OCI-LY7 (cell line): ENCODE results near the gene NFATC4. TPM values are rescaled to one million over a fixed set of nuclear protein-coding genes. Genes with fewer than 3 reads are reported as not detected.

ENCODE experiments used
- BruUV-seq: library from RNA; stranded (reverse); fragments of 400-500 nt; replicated peaks from 2 replicates; lab custom pipeline; 2021; lab: Mats Ljungman, UMichigan
- CTCF ChIA-PET: fragments of 300-600 bp; sonication (Branson Sonifier 250); formaldehyde crosslinking; loops from one replicate; lab custom pipeline; 2022; ENCODE audit warnings: antibody characterized with exemption; ENCODE audit not compliant: unreplicated experiment; lab: Charles Lee
- POLR2A ChIA-PET: fragments of 300-600 bp; sonication (Branson Sonifier 250); formaldehyde crosslinking; loops from one replicate; lab custom pipeline; 2022; ENCODE audit warnings: antibody characterized with exemption; lab: Charles Lee
- DNase-seq: peaks from one replicate; pipeline ENCODE4 v3.0.0-alpha.2; 2015; ENCODE audit warnings: low spot score
- H2AFZ ChIP-seq: fragments of 200-600 bp; sonication (generic), shearing (Covaris generic); 2 replicates; pipeline ENCODE4 v1.6.1; 2014; ENCODE audit warnings: mild to moderate bottlenecking, antibody characterized with exemption, low read length, moderate library complexity
- H3K27ac ChIP-seq: fragments of 200-600 bp; sonication (generic); 2 replicates; pipeline ENCODE4 v1.5.1; 2014; ENCODE audit warnings: mixed run types, low read depth, mild to moderate bottlenecking, moderate library complexity, low read length, inconsistent platforms; ENCODE audit not compliant: poor library complexity, severe bottlenecking
- H3K36me3 ChIP-seq: fragments of 200-600 bp; sonication (generic); 2 replicates; pipeline ENCODE4 v1.6.1; 2014; ENCODE audit warnings: mild to moderate bottlenecking, antibody characterized with exemption, low read length, moderate library complexity, mixed read lengths; ENCODE audit not compliant: insufficient read depth
- H3K4me1 ChIP-seq: fragments of 200-600 bp; sonication (generic); 2 replicates; pipeline ENCODE4 v1.5.1; 2014; ENCODE audit warnings: mild to moderate bottlenecking, low read length; ENCODE audit not compliant: insufficient read depth, poor library complexity, severe bottlenecking
- H3K4me2 ChIP-seq: fragments of 200-600 bp; sonication (generic); 2 replicates; pipeline ENCODE4 v1.6.1; 2014; ENCODE audit warnings: mild to moderate bottlenecking, low read length
- H3K4me3 ChIP-seq: fragments of 200-600 bp; sonication (generic); 2 replicates; pipeline ENCODE4 v1.5.1; 2014; ENCODE audit warnings: mild to moderate bottlenecking, low read depth, low read length; ENCODE audit not compliant: poor library complexity, severe bottlenecking
- H3K79me2 ChIP-seq: fragments of 200-600 bp; sonication (generic); 2 replicates; pipeline ENCODE4 v1.6.1; 2016; ENCODE audit warnings: low read depth, mild to moderate bottlenecking, low read length, moderate library complexity, mixed read lengths; ENCODE audit not compliant: insufficient read depth
- H3K9me2 ChIP-seq: fragments of 200-600 bp; sonication (generic); 2 replicates; pipeline ENCODE4 v1.6.1; 2016; ENCODE audit warnings: mild to moderate bottlenecking, low read length, mixed read lengths; ENCODE audit not compliant: insufficient read depth
- H3K9me3 ChIP-seq: fragments of 200-600 bp; sonication (generic); 2 replicates; pipeline ENCODE4 v1.6.1; 2014; ENCODE audit warnings: mild to moderate bottlenecking, mixed run types, low read length, mixed read lengths
- H4K20me1 ChIP-seq: fragments of 200-600 bp; sonication (generic); 2 replicates; pipeline ENCODE4 v1.6.1; 2014; ENCODE audit warnings: mild to moderate bottlenecking, antibody characterized with exemption, low read length, moderate library complexity, mixed read lengths; ENCODE audit not compliant: insufficient read depth
- CTCF ChIP-seq: fragments of 200-600 bp; sonication (generic); conservative IDR thresholded peaks from 2 replicates; pipeline ENCODE4 v1.5.1; 2014; ENCODE audit warnings: mild to moderate bottlenecking, antibody characterized with exemption, low read length, moderate library complexity, mixed read lengths
- EZH2phosphoT487 ChIP-seq: fragments of 200-600 bp; sonication (generic); IDR thresholded peaks from 2 replicates; pipeline ENCODE4 v1.6.1; 2018; ENCODE audit warnings: low read depth, borderline replicate concordance, mild to moderate bottlenecking, mixed run types, antibody characterized with exemption, low read length, moderate library complexity, mixed read lengths
- intact Hi-C: fragments of 100-400 bp; cut with micrococcal nuclease; formaldehyde crosslinking; loops from one replicate; pipeline ENCODE4 v1.10.0; 2022; ENCODE audit not compliant: unreplicated experiment
- total RNA-seq, 2 experiments: library from RNA; depleted of rRNA in 1 of 2; stranded (reverse); fragments of >200 nt in 1 of 2; shearing (Covaris generic) in 1 of 2; gene quantifications; 2 replicates each; pipeline ENCODE4 v1.2.3, GENCODE V29; 2014 to 2022

The NFATC4 gene
- total RNA-seq, 2 experiments from 2014 or later = 72.2 to 96.6 TPM

- H4K20me1 ChIP-seq = no peaks in the 10 kb centered on the region
- H3K36me3 ChIP-seq = peaks cover 9% of the 10 kb centered on the region; the same call in 1 of the 2 replicates
- no peaks in the 10 kb centered on the region for H3K9me2 ChIP-seq
- no peak for DNase-seq
- H3K4me3 ChIP-seq = no peak overlapping the region
- POLR2A ChIA-PET = no interaction called here
- no peaks in the 10 kb centered on the region for H3K4me1 ChIP-seq
- TF ChIP-seq EZH2phosphoT487 (no peak), CTCF (no peak)
- H3K27ac ChIP-seq = no peak overlapping the region
- no peaks in the 10 kb centered on the region for H3K79me2 ChIP-seq
- H2AFZ ChIP-seq = no peak overlapping the region
- no peak overlapping the region for H3K4me2 ChIP-seq
- H3K9me3 ChIP-seq = no peaks in the 10 kb centered on the region
- CTCF ChIA-PET = no interaction called here
- no TSS peak for BruUV-seq
- intact Hi-C loops = no loop called here
Observed at GRCh38 chr14:24376448-24377070, 8.6 kb downstream of the NFATC4 start.

DNA sequence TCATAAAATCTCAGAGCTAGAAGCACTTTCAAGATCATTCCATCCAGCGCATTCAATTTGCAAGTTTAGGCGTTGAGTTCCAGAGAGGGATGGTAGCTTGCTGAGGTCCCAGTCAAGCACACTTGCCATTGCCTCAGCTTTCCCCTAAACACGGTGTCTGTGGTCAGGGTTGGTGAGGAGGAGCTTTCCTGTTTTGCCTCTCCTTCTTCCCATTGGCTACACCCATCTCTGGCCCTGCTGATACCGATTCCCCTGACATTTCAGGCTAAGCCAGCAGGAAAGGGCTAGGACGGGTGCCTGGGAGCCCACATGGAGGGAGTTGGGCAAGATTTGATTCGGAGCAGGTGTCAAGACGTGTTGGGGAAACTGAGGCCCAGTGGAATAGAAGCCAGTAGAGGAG lies 9.1 kb downstream of the NFATC4 start:
- Histone ChIP-seq H3K27ac (no peak overlapping the region), H3K9me2 (no peaks in the 10 kb centered on the region), H3K79me2 (no peaks in the 10 kb centered on the region), H3K4me1 (no peaks in the 10 kb centered on the region), H3K4me2 (no peak overlapping the region), H2AFZ (no peak overlapping the region), H3K4me3 (no peak overlapping the region), H4K20me1 (no peaks in the 10 kb centered on the region), H3K36me3 (peaks cover 9% of the 10 kb centered on the region; the same call in 1 of the 2 replicates), H3K9me3 (no peaks in the 10 kb centered on the region)
- TF ChIP-seq CTCF (no peak), EZH2phosphoT487 (no peak)
- no peak for DNase-seq
- ChIA-PET POLR2A (interaction anchor here (0.9 kb wide), 1 partner anchor 11 kb away, joined by 5 read pairs; no protein-coding TSS in a partner anchor), CTCF (no interaction called here)
- intact Hi-C loops = no loop called here
- no TSS peak for BruUV-seq

DNA sequence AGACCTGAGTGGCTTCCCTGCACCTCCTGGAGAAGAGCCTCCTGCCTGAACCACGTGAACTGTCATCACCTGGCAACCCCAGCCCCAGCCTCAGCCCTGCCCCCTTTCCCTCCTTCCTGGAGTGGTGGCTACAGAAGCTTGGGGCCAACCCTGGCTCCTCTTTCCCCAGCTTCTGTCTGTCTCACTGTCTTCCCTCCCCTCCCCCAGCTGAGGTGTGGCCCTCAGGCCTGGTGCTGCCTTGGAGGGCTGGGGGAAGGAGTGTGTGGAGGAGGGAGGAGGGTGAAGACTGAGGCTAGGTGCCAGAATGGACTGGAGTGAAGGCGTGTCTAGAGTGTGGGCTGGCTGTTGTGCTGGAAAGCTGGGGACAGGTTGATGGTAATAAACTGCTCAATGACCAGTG lies 9.7 kb downstream of the NFATC4 start:
- no TSS peak for BruUV-seq
- peaks cover 9% of the 10 kb centered on the region; the same call in 1 of the 2 replicates for H3K36me3 ChIP-seq
- H4K20me1 ChIP-seq = no peaks in the 10 kb centered on the region
- ChIA-PET POLR2A (interaction anchor here (0.9 kb wide), 2 partner anchors 12 to 54 kb away, joined by 3 to 5 read pairs; no protein-coding TSS in a partner anchor), CTCF (no interaction called here)
- H3K4me1 ChIP-seq = no peaks in the 10 kb centered on the region
- no peak overlapping the region for H3K4me2 ChIP-seq
- no peaks in the 10 kb centered on the region for H3K79me2 ChIP-seq
- no peak overlapping the region for H2AFZ ChIP-seq
- no peak overlapping the region for H3K27ac ChIP-seq
- DNase-seq = no peak
- H3K4me3 ChIP-seq = no peak overlapping the region
- no peaks in the 10 kb centered on the region for H3K9me3 ChIP-seq
- intact Hi-C loops = no loop called here
- TF ChIP-seq CTCF = no peak
- TF ChIP-seq EZH2phosphoT487 = no peak
- no peaks in the 10 kb centered on the region for H3K9me2 ChIP-seq
